A673 (cell line): ENCODE data around the gene ARHGEF7.

ENCODE experiments used
- CTCF ChIP-seq: fragments of 300-800, 200-600 bp; sonication (generic); conservative IDR thresholded peaks from 2 replicates; pipeline ENCODE4 v1.5.1; 2017; ENCODE audit warnings: low read depth, mild to moderate bottlenecking, antibody characterized with exemption, low read length, moderate library complexity, mixed read lengths
- EZH2 ChIP-seq: fragments of 200-600 bp; sonication (generic); IDR thresholded peaks from 2 replicates; pipeline ENCODE4 v1.6.1; 2017; ENCODE audit warnings: borderline replicate concordance, low read depth, mild to moderate bottlenecking, mixed read lengths, antibody characterized with exemption, low read length; ENCODE audit not compliant: poor library complexity, severe bottlenecking

DNA sequence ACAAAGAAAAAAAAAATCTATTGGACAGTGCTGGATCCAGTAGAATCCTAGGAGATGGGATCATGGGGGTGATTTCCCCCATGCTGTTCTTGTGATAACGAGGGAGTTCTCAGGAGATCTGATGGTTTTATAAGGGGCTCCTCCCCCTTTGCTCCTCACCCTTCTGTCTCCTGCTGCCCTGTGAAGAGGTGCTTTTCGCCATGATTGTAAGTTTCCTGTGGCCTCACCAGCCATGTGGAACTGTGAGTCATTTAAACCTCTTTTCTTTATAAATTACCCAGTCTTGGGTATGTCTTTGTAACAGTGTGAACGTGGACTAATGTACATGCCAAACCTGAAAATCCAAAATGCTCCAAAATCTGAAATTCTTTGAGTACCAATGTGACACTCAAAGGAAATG, 45.5 kb downstream of the ARHGEF7 start:
- no peak for TF ChIP-seq CTCF
- TF ChIP-seq EZH2 = no peak
